ENCODE data around the gene COQ6.
"Not testable (repeated sequence)": the region's sequence is repeated elsewhere in the genome, so short reads cannot be mapped to it uniquely, and the experiment has no call there.

COQ6 gene

DNA sequence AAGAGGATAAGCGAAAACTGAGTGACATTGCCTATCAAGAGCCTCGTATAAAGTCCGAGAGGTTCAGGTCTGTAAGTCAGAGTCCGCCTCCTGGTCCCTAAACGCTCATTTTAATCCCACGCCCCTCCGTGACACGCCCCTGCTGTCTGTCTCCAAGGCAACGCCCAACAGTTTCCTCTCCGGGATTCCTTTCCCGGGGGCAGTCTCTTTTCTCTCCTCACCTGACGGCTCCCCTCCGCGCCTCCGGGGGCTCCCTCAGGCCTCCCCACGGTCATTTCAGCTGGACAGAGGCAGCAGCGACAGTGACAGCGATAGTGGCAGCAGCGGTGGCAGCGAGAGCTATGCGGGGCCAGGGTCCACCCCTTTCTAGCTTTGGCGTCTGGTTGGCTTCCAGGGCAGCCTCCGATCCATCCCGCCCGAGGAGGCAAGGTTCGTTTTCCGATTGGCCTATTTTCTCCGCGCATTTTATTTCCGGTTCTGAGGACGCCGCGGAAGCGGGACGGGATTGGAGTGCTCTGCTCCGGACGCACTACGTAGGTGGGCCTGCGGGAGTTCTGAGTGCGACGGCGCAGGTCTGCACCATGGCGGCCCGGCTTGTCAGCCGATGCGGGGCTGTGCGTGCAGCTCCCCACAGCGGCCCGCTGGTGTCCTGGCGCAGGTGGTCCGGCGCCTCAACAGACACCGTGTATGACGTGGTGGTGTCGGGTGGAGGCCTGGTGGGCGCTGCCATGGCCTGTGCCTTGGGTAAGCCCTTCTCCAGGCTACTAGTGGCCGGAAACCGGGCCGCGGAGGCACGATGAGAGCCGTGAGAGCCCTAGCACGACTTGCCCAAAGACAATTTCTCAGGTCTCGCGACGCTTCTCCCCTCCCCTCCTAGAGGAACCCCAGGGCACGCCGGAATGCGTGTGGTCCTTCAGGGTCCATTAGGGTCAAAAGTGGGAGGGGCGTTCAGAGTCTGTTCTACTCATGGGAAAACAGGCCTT lies at the start of gene COQ6, which contains the start of gene FAM161B:
Gene COQ6 (plus strand): TSS at position 551 of the 983 bp plus-strand sequence. CDS start 31 bp downstream, at position 582.
Gene FAM161B (minus strand): TSS at position 343 of the 983 bp plus-strand sequence. CDS start 68 bp downstream, at position 275.
- H3K27me3 ChIP-seq (replicated peaks; ENCODE audit: control insufficient read depth, insufficient read depth, low read length): no peaks in the 10 kb centered on the region
- peaks cover 12% of the 10 kb centered on the region for H3K4me1 ChIP-seq (ENCODE audit: control insufficient read depth, insufficient read depth, low read length)
- H3K36me3 ChIP-seq (ENCODE audit: control insufficient read depth, insufficient read depth, low read length, severe bottlenecking): peaks cover 17% of the 10 kb centered on the region
- DNase-seq (ENCODE audit: low read depth): peak; percentile 99
- peak within 1 kb of the TSS; percentile 93 for H3K9ac ChIP-seq (ENCODE audit: low read length)
- peak within 1 kb of the TSS; percentile 95 for H3K4me3 ChIP-seq (ENCODE audit: low read length)
- H3K9me3 ChIP-seq (ENCODE audit: control insufficient read depth, low read length): no peaks in the 10 kb centered on the region

DNA sequence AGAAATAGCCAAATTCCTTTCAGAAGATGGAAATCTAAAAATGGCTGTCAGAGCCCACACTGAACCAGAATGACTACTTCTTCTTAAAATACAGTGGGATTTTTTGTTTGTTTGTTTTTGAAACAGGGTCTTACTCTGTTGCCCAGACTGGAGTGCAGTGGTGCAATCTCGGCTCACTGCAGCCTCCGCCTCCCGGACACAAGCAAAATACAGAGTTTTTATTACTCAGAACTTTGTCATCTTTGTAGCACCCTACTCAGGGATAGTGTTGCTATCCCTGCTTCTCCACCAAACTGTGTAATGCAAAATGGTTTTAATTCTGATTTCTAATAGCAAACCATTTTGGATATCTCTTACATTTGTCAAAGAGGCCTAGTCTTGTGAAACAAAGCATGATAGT lies 47.1 kb upstream of the COQ6 start:
- Histone ChIP-seq H3K9ac (ENCODE audit: low read length) (no peak overlapping the region), H3K36me3 (ENCODE audit: control insufficient read depth, insufficient read depth, low read length, severe bottlenecking) (peaks cover 84% of the 10 kb centered on the region), H3K27me3 (replicated peaks; ENCODE audit: control insufficient read depth, insufficient read depth, low read length) (no peaks in the 10 kb centered on the region), H3K4me1 (ENCODE audit: control insufficient read depth, insufficient read depth, low read length) (no peaks in the 10 kb centered on the region), H3K4me3 (ENCODE audit: low read length) (no peak overlapping the region), H3K9me3 (ENCODE audit: control insufficient read depth, low read length) (no peaks in the 10 kb centered on the region)
- peak; percentile 51 for DNase-seq (ENCODE audit: low read depth)

DNA sequence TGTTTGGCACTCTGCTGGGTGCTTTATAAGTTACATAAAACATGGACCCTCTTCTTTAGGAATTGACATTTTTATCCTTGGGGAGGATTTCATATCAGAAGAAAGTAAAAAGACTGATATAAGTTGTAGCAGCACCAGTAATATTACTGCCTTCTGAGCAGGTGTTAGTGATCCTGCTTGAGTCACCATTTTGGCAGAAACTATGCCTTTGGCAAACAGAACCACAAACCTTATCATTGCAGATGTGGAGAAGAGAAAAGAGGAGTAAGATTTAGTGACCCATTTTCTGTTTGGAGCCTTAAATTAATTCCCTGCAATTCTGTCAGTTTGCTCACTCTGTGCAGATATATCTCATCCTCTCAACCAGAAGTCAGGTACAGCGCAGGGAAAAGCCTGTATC lies 40.4 kb upstream of the COQ6 start:
- Histone ChIP-seq H3K27me3 (replicated peaks; ENCODE audit: control insufficient read depth, insufficient read depth, low read length) (no peaks in the 10 kb centered on the region), H3K4me1 (ENCODE audit: control insufficient read depth, insufficient read depth, low read length) (peaks cover 10% of the 10 kb centered on the region), H3K4me3 (ENCODE audit: low read length) (no peak overlapping the region), H3K9me3 (ENCODE audit: control insufficient read depth, low read length) (no peaks in the 10 kb centered on the region), H3K9ac (ENCODE audit: low read length) (no peak overlapping the region), H3K36me3 (ENCODE audit: control insufficient read depth, insufficient read depth, low read length, severe bottlenecking) (peaks cover 87% of the 10 kb centered on the region)
- no peak for DNase-seq (ENCODE audit: low read depth)

DNA sequence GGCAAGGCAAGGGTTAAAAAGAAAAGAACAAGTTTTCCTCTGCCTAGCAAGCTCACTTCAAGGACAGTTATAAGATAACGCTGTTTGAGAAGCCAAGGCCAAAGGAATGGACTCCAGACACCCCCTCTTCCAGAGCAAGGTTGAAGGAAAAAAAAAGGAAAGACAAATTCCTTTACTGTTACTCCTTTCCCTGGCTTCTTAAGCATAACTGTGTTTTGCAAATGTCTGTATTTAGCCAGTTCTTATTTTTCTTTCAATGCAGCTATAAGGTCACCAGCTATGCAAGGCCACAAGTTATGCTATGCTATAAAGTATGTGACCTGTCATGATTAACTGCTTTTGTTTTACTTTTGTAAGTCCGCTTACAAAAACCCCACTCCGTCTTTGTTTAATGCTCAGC lies 36.8 kb upstream of the COQ6 start:
- Histone ChIP-seq H3K9me3 (ENCODE audit: control insufficient read depth, low read length) (no peaks in the 10 kb centered on the region), H3K9ac (ENCODE audit: low read length) (no peak overlapping the region), H3K4me3 (ENCODE audit: low read length) (no peak overlapping the region), H3K27me3 (replicated peaks; ENCODE audit: control insufficient read depth, insufficient read depth, low read length) (no peaks in the 10 kb centered on the region), H3K36me3 (ENCODE audit: control insufficient read depth, insufficient read depth, low read length, severe bottlenecking) (peaks cover 76% of the 10 kb centered on the region), H3K4me1 (ENCODE audit: control insufficient read depth, insufficient read depth, low read length) (peaks cover 10% of the 10 kb centered on the region)
- peak; percentile 34 for DNase-seq (ENCODE audit: low read depth)

- Histone ChIP-seq H3K9me3 (ENCODE audit: control insufficient read depth, low read length) (no peaks in the 10 kb centered on the region), H3K27me3 (replicated peaks; ENCODE audit: control insufficient read depth, insufficient read depth, low read length) (no peaks in the 10 kb centered on the region), H3K4me3 (ENCODE audit: low read length) (no peak overlapping the region), H3K4me1 (ENCODE audit: control insufficient read depth, insufficient read depth, low read length) (peaks cover 10% of the 10 kb centered on the region), H3K36me3 (ENCODE audit: control insufficient read depth, insufficient read depth, low read length, severe bottlenecking) (peaks cover 71% of the 10 kb centered on the region), H3K9ac (ENCODE audit: low read length) (no peak overlapping the region)
- no peak for DNase-seq (ENCODE audit: low read depth)
Observed at GRCh38 chr14:73916324-73916723, 33.8 kb upstream of the COQ6 start.

- H3K27me3 ChIP-seq (replicated peaks; ENCODE audit: control insufficient read depth, insufficient read depth, low read length); H3K4me3 ChIP-seq (ENCODE audit: low read length); H3K9ac ChIP-seq (ENCODE audit: low read length); DNase-seq (ENCODE audit: low read depth); H3K9me3 ChIP-seq (ENCODE audit: control insufficient read depth, low read length); H3K4me1 ChIP-seq (ENCODE audit: control insufficient read depth, insufficient read depth, low read length): not testable (repeated sequence)
- H3K36me3 ChIP-seq (ENCODE audit: control insufficient read depth, insufficient read depth, low read length, severe bottlenecking): peaks cover 80% of the 10 kb centered on the region
Observed at GRCh38 chr14:73919457-73919856, 30.6 kb upstream of the COQ6 start.

GRCh38 chr14:73924337-73924736 lies 25.8 kb upstream of the COQ6 start:
- H3K27me3 ChIP-seq (replicated peaks; ENCODE audit: control insufficient read depth, insufficient read depth, low read length): no peaks in the 10 kb centered on the region
- H3K4me1 ChIP-seq (ENCODE audit: control insufficient read depth, insufficient read depth, low read length): no peaks in the 10 kb centered on the region
- DNase-seq (ENCODE audit: low read depth): no peak
- peaks cover 95% of the 10 kb centered on the region for H3K36me3 ChIP-seq (ENCODE audit: control insufficient read depth, insufficient read depth, low read length, severe bottlenecking)
- no peak overlapping the region for H3K4me3 ChIP-seq (ENCODE audit: low read length)
- no peaks in the 10 kb centered on the region for H3K9me3 ChIP-seq (ENCODE audit: control insufficient read depth, low read length)
- no peak overlapping the region for H3K9ac ChIP-seq (ENCODE audit: low read length)

DNA sequence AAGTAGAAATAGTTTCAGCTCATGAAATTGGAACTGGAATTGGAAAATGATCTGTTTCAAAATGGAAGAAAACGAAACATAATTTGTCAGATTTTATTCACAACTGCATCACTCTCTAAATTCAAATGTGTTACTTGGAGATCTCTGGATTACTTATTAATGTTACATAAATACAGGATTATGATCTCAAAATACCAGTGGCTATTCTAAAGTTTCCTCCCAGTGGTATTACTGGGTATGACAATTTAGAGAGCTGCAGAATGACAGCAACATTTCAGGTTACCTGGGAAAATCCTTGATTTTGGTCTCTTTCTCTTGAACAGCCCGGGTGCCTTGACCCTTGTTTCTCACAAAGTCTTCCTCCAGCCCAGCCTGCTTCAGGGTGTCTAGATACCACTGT lies 14.4 kb upstream of the COQ6 start:
- Histone ChIP-seq H3K9ac (ENCODE audit: low read length) (no peak overlapping the region), H3K4me1 (ENCODE audit: control insufficient read depth, insufficient read depth, low read length) (no peaks in the 10 kb centered on the region), H3K4me3 (ENCODE audit: low read length) (no peak overlapping the region), H3K36me3 (ENCODE audit: control insufficient read depth, insufficient read depth, low read length, severe bottlenecking) (peaks cover 61% of the 10 kb centered on the region), H3K9me3 (ENCODE audit: control insufficient read depth, low read length) (no peaks in the 10 kb centered on the region), H3K27me3 (replicated peaks; ENCODE audit: control insufficient read depth, insufficient read depth, low read length) (no peaks in the 10 kb centered on the region)
- DNase-seq (ENCODE audit: low read depth): peak; percentile 27

- Histone ChIP-seq H3K9me3 (ENCODE audit: control insufficient read depth, low read length) (no peaks in the 10 kb centered on the region), H3K4me3 (ENCODE audit: low read length) (no peak overlapping the region), H3K9ac (ENCODE audit: low read length) (no peak overlapping the region), H3K4me1 (ENCODE audit: control insufficient read depth, insufficient read depth, low read length) (no peaks in the 10 kb centered on the region), H3K36me3 (ENCODE audit: control insufficient read depth, insufficient read depth, low read length, severe bottlenecking) (peaks cover 52% of the 10 kb centered on the region), H3K27me3 (replicated peaks; ENCODE audit: control insufficient read depth, insufficient read depth, low read length) (no peaks in the 10 kb centered on the region)
- no peak for DNase-seq (ENCODE audit: low read depth)
Observed at GRCh38 chr14:73936548-73936947, 13.6 kb upstream of the COQ6 start.

DNA sequence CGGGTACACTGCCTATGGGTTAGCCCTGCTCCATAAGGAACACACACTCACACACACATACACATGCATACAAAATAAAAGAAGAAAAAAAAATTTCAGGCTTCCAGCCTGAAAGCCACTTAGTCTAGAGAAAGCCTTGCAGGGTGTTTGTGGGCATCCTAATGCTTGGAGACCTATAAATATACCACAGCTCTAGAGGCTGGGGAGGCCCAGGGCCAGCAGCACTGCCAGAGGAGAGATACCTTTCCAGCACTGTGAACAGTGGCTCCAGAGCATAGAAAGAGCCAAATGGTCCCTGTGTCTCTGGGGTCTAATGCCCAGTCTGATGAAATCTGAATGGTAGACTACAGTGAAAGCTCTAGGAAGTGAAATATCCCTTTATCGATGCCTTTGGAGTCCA lies 13.1 kb upstream of the COQ6 start:
- no peak overlapping the region for H3K4me3 ChIP-seq (ENCODE audit: low read length)
- no peaks in the 10 kb centered on the region for H3K27me3 ChIP-seq (replicated peaks; ENCODE audit: control insufficient read depth, insufficient read depth, low read length)
- no peak overlapping the region for H3K9ac ChIP-seq (ENCODE audit: low read length)
- peaks cover 48% of the 10 kb centered on the region for H3K36me3 ChIP-seq (ENCODE audit: control insufficient read depth, insufficient read depth, low read length, severe bottlenecking)
- no peaks in the 10 kb centered on the region for H3K4me1 ChIP-seq (ENCODE audit: control insufficient read depth, insufficient read depth, low read length)
- no peak for DNase-seq (ENCODE audit: low read depth)
- H3K9me3 ChIP-seq (ENCODE audit: control insufficient read depth, low read length): no peaks in the 10 kb centered on the region

DNA sequence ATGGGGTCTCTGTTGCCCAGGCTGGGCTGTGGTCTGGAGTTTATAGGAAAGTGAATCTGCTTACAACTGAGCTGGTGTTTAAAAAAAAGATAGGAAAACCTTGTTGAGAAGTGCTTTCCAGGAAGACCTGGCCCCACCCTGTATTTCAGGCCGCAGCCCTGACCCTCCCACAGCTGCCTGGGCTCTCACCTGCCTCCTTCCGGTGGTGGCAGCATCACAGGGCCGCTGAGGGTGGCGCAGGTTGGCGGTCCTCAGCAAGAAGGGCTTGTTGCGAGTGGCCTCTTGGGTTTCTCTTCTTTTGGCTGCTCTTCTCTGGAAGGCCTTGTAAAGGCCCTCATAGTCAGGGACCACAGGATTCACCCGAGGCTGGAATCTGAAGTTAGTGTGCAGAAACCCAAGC lies 7.9 kb upstream of the COQ6 start:
- Histone ChIP-seq H3K4me1 (ENCODE audit: control insufficient read depth, insufficient read depth, low read length) (peaks cover 10% of the 10 kb centered on the region), H3K27me3 (replicated peaks; ENCODE audit: control insufficient read depth, insufficient read depth, low read length) (no peaks in the 10 kb centered on the region), H3K9ac (ENCODE audit: low read length) (no peak overlapping the region), H3K9me3 (ENCODE audit: control insufficient read depth, low read length) (no peaks in the 10 kb centered on the region), H3K4me3 (ENCODE audit: low read length) (no peak overlapping the region), H3K36me3 (ENCODE audit: control insufficient read depth, insufficient read depth, low read length, severe bottlenecking) (peaks cover 28% of the 10 kb centered on the region)
- no peak for DNase-seq (ENCODE audit: low read depth)
